Measurements from ENCODE around the gene GPC5. TPM values are rescaled to one million over a fixed set of nuclear protein-coding genes. Genes with fewer than 3 reads are reported as not detected.

GPC5 gene
- total and polyA plus RNA-seq, 2 donors (not counting 3 experiments of a cell fraction or from before 2014, with no cell fraction given), result 0.59 to 0.97 TPM

DNA sequence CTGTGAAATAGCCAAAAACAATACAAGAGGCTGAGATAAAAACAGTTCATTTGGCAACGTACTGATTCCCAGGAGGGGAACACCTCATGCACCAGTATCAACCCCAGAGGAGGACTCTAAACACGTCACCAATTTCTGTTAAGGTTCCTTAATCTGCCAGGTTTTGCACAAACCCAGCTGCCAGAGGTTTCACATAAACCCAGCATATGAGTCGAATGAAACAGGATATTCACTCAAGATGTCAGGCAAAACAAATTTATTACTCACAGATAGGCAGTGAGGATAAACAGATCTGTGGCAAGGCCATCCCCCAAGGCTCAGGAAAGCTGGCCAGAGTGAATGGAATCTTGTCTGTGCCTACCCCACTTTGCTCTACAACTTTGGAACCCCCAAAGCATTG, 210.9 kb downstream of the GPC5 start:
- CTCF ChIA-PET, result no interaction called here
- Histone ChIP-seq H3K4me1 (ENCODE audit: control insufficient read depth, extremely low read depth, insufficient read depth, low read length) (no peaks in the 10 kb centered on the region), H3K9ac (replicated peaks; ENCODE audit: extremely low read depth, insufficient read depth, low read length) (no peak overlapping the region), H3K27me3 (ENCODE audit: control insufficient read depth in 2 of 2, insufficient read depth in 2 of 2, low read length in 2 of 2) (no peaks in the 10 kb centered on the region), H3K79me2 (ENCODE audit: control insufficient read depth, insufficient read depth, low read length) (no peaks in the 10 kb centered on the region), H3K4me2 (ENCODE audit: insufficient read depth, low read length) (no peak overlapping the region), H4K20me1 (replicated peaks; ENCODE audit: control insufficient read depth, extremely low read depth, insufficient read depth, low read length) (no peaks in the 10 kb centered on the region), H3K9me1 (replicated peaks; ENCODE audit: control insufficient read depth, extremely low read depth, insufficient read depth, low read length) (no peaks in the 10 kb centered on the region), H3K27ac (ENCODE audit: insufficient read depth, low read depth, low read length) (no peak overlapping the region), H3K4me3 (replicated peaks in 1 of 3; ENCODE audit: insufficient read depth in 1 of 3, low read depth in 1 of 3, low read length in 3 of 3) (no peak overlapping the region), H2AFZ (ENCODE audit: low read depth, low read length) (no peak overlapping the region), H3K9me3 (replicated peaks; ENCODE audit: control insufficient read depth, insufficient read depth, low read length) (no peaks in the 10 kb centered on the region), H3K36me3 (ENCODE audit: control insufficient read depth in 2 of 2, extremely low read depth in 1 of 2, insufficient read depth in 2 of 2, low read length in 2 of 2) (no peaks in the 10 kb centered on the region)
- intact Hi-C loops (cut with micrococcal nuclease), result no loop called here
- no peak for FAIRE-seq
- POLR2A ChIA-PET, result no interaction called here
- no peak for TF ChIP-seq POLR2A (IDR thresholded peaks at IDR 0.05; ENCODE audit: low read depth, low read length)
- TF ChIP-seq JUN (IDR thresholded peaks at IDR 0.05; ENCODE audit: borderline replicate concordance, insufficient read depth, insufficient read length, low read depth), result no peak
- TF ChIP-seq FOS (IDR thresholded peaks at IDR 0.05; ENCODE audit: borderline replicate concordance, insufficient read depth, low read length), result no peak
- no peak for TF ChIP-seq GATA2 (IDR thresholded peaks at IDR 0.05; ENCODE audit: insufficient read depth, insufficient read length, low read depth, low read length)
- no peak for TF ChIP-seq POLR2AphosphoS5 (IDR thresholded peaks at IDR 0.05; ENCODE audit: insufficient read depth, low read depth, low read length)
- no peak for TF ChIP-seq MYC (IDR thresholded peaks at IDR 0.05; ENCODE audit: low read depth, low read length)
- TF ChIP-seq CTCF (IDR thresholded peaks at IDR 0.05; ENCODE audit: extremely low read depth in 1 of 2, insufficient read depth in 1 of 2, low read depth in 1 of 2, low read length in 2 of 2), result no peak
- TF ChIP-seq EZH2 (IDR thresholded peaks at IDR 0.05; ENCODE audit: borderline replicate concordance, low read depth, low read length, severe bottlenecking), result no peak
- TF ChIP-seq MAX (IDR thresholded peaks at IDR 0.05; ENCODE audit: insufficient read depth, insufficient read length), result no peak
- DNase-seq (ENCODE audit: low read depth, low spot score), result no peak
- BruUV-seq (replicated peaks), result no TSS peak
- dilution Hi-C loops (cut with MboI; ENCODE audit: extremely low pct_ligation_motif_present, low sequenced_read_pairs), result no loop called here

Data from endothelial cell of umbilical vein (primary cell).